COLO829 (cell line): ENCODE results near the gene ADGRA1.
"Not testable (repeated sequence)": the region's sequence is repeated elsewhere in the genome, so short reads cannot be mapped to it uniquely, and the experiment has no call there.

Source experiments
- DNase-seq: peaks from one replicate; pipeline ENCODE4 v3.0.0; 2012; ENCODE audit warnings: low spot score

ADGRA1 gene

GRCh38 chr10:133143546-133143945 lies 55.8 kb downstream of the ADGRA1 start:
- no peak for DNase-seq

GRCh38 chr10:133144771-133145170 lies 57.0 kb downstream of the ADGRA1 start:
- no peak for DNase-seq

- DNase-seq = no peak
These were observed 62.5 kb downstream of the ADGRA1 start for GRCh38 chr10:133150226-133150625.

GRCh38 chr10:133150656-133151055 lies 62.9 kb downstream of the ADGRA1 start:
- DNase-seq = no peak

- DNase-seq = not testable (repeated sequence)
These were observed 63.3 kb downstream of the ADGRA1 start for GRCh38 chr10:133151071-133151470.

- DNase-seq = no peak
These were observed 63.8 kb downstream of the ADGRA1 start for GRCh38 chr10:133151543-133151972.

- DNase-seq = no peak
These were observed 66.7 kb downstream of the ADGRA1 start for GRCh38 chr10:133154411-133154810.

- no peak for DNase-seq
These were observed 67.5 kb downstream of the ADGRA1 start for GRCh38 chr10:133154996-133155778.

GRCh38 chr10:133156674-133157579 lies 69.2 kb downstream of the ADGRA1 start:
- no peak for DNase-seq

GRCh38 chr10:133157662-133158436 lies 70.1 kb downstream of the ADGRA1 start:
- no peak for DNase-seq

- no peak for DNase-seq
These were observed 70.7 kb downstream of the ADGRA1 start for GRCh38 chr10:133158437-133158755.

- DNase-seq = no peak
These were observed 71.3 kb downstream of the ADGRA1 start for GRCh38 chr10:133158756-133159610.

GRCh38 chr10:133159611-133159949 lies 71.9 kb downstream of the ADGRA1 start:
- no peak for DNase-seq

GRCh38 chr10:133159950-133160825 lies 72.5 kb downstream of the ADGRA1 start, which contains the start of gene KNDC1:
KNDC1 (plus strand) TSS chr10:133160219; CDS start chr10:133160468, 249 bp downstream.
- DNase-seq = no peak

- DNase-seq = no peak
These were observed 73.2 kb downstream of the ADGRA1 start for GRCh38 chr10:133160826-133161471.

GRCh38 chr10:133161486-133162109 lies 73.9 kb downstream of the ADGRA1 start:
- no peak for DNase-seq

GRCh38 chr10:133162178-133162909 lies 74.6 kb downstream of the ADGRA1 start:
- no peak for DNase-seq
